Lower leg skin (tissue), 3 donors: ENCODE data around the gene KCTD12.

ENCODE experiments used
- POLR2A ChIP-seq, 2 donors: fragments of 450-650 bp; IDR thresholded peaks; one replicate each; pipeline ENCODE4 v1.6.1; 2016 to 2017; ENCODE audit warnings: antibody characterized with exemption in 2 of 2, mild to moderate bottlenecking in 1 of 2, moderate library complexity in 1 of 2
- TF ChIP-seq, protein P1 (sequence below), 3 donors: fragments of 450-650 bp; IDR thresholded peaks; one replicate each; pipeline ENCODE4 v1.5.1; 2016; ENCODE audit warnings: antibody characterized with exemption in 3 of 3, mild to moderate bottlenecking in 3 of 3, moderate library complexity in 2 of 3

DNA sequence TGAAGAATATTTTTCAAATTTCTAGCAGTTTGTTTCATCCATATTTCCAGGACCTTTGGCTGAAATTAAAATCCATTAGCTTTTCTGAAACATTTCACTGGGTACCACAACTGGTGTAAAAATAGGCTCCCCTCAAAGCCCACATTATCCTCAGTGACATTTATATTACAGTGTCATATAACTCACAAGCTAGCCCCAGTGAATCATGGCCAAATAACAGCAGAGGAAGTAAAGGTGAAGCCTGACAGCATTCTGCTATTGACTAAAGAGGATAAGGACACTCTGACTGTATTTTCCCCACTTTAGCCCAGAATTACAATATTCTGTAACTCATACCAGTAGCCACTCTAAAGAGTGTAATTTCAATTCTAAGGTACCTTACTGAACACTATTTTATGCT is 21.9 kb downstream of the KCTD12 start:
- TF ChIP-seq, protein P1, sequence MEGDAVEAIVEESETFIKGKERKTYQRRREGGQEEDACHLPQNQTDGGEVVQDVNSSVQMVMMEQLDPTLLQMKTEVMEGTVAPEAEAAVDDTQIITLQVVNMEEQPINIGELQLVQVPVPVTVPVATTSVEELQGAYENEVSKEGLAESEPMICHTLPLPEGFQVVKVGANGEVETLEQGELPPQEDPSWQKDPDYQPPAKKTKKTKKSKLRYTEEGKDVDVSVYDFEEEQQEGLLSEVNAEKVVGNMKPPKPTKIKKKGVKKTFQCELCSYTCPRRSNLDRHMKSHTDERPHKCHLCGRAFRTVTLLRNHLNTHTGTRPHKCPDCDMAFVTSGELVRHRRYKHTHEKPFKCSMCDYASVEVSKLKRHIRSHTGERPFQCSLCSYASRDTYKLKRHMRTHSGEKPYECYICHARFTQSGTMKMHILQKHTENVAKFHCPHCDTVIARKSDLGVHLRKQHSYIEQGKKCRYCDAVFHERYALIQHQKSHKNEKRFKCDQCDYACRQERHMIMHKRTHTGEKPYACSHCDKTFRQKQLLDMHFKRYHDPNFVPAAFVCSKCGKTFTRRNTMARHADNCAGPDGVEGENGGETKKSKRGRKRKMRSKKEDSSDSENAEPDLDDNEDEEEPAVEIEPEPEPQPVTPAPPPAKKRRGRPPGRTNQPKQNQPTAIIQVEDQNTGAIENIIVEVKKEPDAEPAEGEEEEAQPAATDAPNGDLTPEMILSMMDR (IDR thresholded peaks at IDR 0.05): no peak
- no peak for TF ChIP-seq POLR2A (IDR thresholded peaks at IDR 0.05)
